ENCODE data around the gene SLC37A1.
A peak's percentile ranks its signal among the peaks of the same experiment; 100 is the strongest.

Gene SLC37A1

GRCh38 chr21:42539931-42540343 is 26.3 kb downstream of the SLC37A1 start:
- H3K27ac ChIP-seq: peak overlapping the region; percentile 97
- TF ChIP-seq CTCF (conservative IDR thresholded peaks at IDR 0.05): peak; percentile 56

- H3K27ac ChIP-seq: peak overlapping the region; percentile 97
- TF ChIP-seq CTCF (conservative IDR thresholded peaks at IDR 0.05): no peak
Observed at GRCh38 chr21:42540396-42540795, 26.7 kb downstream of the SLC37A1 start.

DNA sequence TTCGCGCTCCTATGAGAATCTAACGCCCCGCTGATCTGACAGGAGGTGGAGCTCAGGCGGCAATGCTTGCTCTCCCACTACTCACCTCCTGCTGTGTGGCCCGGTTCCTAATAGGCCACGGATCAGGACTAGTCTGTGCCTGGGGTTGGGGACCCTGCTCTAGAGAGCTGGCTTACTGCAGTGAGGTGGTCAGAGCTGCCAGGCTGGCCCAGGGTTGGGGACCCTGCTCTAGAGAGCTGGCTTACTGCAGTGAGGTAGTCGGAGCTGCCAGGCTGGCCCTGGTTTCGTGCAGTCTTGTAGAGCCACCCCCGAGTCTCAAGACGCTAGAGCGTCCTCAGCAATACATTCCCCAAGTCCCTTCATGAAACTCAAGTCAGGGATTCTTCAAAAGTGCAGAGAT is 27.5 kb downstream of the SLC37A1 start:
- TF ChIP-seq CTCF (conservative IDR thresholded peaks at IDR 0.05): no peak
- peak overlapping the region; percentile 97 for H3K27ac ChIP-seq

GRCh38 chr21:42541618-42542017 is 28.0 kb downstream of the SLC37A1 start:
- H3K27ac ChIP-seq: peak overlapping the region; percentile 97; the same call in 1 of the 2 replicates
- no peak for TF ChIP-seq CTCF (conservative IDR thresholded peaks at IDR 0.05)

GRCh38 chr21:42542196-42542595 is 28.5 kb downstream of the SLC37A1 start:
- TF ChIP-seq CTCF (conservative IDR thresholded peaks at IDR 0.05): no peak
- H3K27ac ChIP-seq: 0 out of 2 replicates have a peak overlapping the region, but pooled peaks have one; percentile 97

- TF ChIP-seq CTCF (conservative IDR thresholded peaks at IDR 0.05): no peak
Observed at GRCh38 chr21:42542596-42542995, 28.9 kb downstream of the SLC37A1 start.

DNA sequence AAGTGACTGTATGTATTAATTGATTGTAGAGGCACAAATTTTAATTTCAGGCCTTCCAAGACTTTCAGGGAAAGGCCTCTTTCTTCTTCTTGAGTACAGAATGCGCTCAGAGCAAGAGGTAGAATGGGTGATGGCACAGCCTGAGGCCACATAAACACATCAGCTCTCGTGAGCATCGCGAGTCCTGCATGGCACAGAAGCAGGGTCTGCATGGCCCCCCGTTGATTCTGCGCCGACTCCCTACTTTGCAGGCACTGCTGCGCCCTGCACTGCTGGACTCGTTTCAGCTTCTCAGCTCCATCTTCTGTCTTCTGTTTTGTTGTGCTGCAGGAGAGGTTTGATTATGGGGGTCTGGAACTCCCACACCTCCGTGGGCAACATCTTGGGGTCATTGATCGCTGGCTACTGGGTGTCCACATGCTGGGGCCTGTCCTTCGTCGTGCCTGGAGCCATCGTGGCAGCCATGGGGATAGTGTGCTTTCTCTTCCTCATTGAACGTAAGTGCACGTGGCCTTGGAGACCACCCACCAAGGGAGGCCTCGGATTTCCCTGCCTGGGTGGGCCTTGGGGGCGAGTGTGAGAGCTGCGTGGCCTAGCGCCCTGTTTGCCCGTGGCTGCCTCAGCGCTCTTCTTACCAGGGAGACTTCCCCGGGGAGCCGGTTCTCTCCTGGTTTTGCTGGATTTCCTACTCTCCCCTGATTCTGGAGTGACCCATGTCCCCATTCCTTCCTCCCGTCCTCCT is 29.6 kb downstream of the SLC37A1 start:
- H3K27ac ChIP-seq: no peak overlapping the region
- no peak for TF ChIP-seq CTCF (conservative IDR thresholded peaks at IDR 0.05)

More at GRCh38 chr21:42542596-42542995, 28.9 kb downstream of the SLC37A1 start:
- H3K27ac ChIP-seq: 0 out of 2 replicates have a peak overlapping the region, but pooled peaks have one; percentile 97
